Body of pancreas (tissue), 4 donors: Measurements from ENCODE around the gene NMT1.

Experiments used
- CTCF ChIP-seq, 7 experiments: fragments of 450-650 bp in 4 of 7; fragments of 200-600 bp in 3 of 7; sonication (generic) in 3 of 7; IDR thresholded peaks; one replicate each; pipeline ENCODE4 v1.5.1; 2016 to 2019; ENCODE audit warnings: antibody characterized with exemption in 7 of 7
- POLR2A ChIP-seq, 3 donors: fragments of 450-650 bp; IDR thresholded peaks; one replicate each; pipeline ENCODE4 v1.6.1; 2016; ENCODE audit warnings: antibody characterized with exemption in 3 of 3, mild to moderate bottlenecking in 2 of 3

- TF ChIP-seq CTCF (IDR thresholded peaks at IDR 0.05) (no peak), POLR2A (IDR thresholded peaks at IDR 0.05) (no peak)
Measured at GRCh38 chr17:45043813-45044540, 17.1 kb upstream of the NMT1 start.
